Adrenal gland (tissue), 5 donors: ENCODE data around the gene PHTF1.

Experiments used
- POLR2A ChIP-seq, 2 donors: fragments of 450-650 bp; IDR thresholded peaks; one replicate each; pipeline ENCODE4 v1.6.1; 2017; ENCODE audit warnings: antibody characterized with exemption in 2 of 2, mild to moderate bottlenecking in 2 of 2, moderate library complexity in 1 of 2
- TF ChIP-seq, protein P1 (sequence below), 6 experiments: fragments of 450-650 bp in 4 of 6; fragments of 200-600 bp in 2 of 6; sonication (generic) in 1 of 6; IDR thresholded peaks; 1 replicate in 5 of 6; 2 replicates in 1 of 6; pipeline versions ENCODE4 v1.5.1 to v1.8.0; 2016 to 2021; ENCODE audit warnings: antibody characterized with exemption in 6 of 6, mild to moderate bottlenecking in 2 of 6, moderate library complexity in 1 of 6
- donor health status: DM: no; HTN: no; CAD: no.

DNA sequence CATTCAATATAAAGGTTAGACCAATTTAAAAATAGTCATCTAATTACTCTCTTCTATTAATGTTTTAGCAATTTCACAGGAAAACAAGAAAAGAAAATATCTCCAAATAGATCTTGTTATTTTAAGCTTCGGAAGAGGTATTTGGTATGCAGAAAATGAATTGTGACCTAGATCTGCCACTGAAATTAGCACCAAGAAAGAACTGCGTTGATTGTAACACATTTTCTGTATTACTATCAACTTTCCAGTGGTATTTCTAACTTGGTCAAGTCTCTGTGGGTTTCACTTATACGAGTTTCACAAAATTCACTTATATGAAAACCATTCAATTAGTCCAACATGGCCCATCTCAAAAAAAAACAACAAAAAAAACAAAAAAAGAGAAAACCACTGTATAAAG, 41.2 kb upstream of the PHTF1 start:
- TF ChIP-seq, protein P1, sequence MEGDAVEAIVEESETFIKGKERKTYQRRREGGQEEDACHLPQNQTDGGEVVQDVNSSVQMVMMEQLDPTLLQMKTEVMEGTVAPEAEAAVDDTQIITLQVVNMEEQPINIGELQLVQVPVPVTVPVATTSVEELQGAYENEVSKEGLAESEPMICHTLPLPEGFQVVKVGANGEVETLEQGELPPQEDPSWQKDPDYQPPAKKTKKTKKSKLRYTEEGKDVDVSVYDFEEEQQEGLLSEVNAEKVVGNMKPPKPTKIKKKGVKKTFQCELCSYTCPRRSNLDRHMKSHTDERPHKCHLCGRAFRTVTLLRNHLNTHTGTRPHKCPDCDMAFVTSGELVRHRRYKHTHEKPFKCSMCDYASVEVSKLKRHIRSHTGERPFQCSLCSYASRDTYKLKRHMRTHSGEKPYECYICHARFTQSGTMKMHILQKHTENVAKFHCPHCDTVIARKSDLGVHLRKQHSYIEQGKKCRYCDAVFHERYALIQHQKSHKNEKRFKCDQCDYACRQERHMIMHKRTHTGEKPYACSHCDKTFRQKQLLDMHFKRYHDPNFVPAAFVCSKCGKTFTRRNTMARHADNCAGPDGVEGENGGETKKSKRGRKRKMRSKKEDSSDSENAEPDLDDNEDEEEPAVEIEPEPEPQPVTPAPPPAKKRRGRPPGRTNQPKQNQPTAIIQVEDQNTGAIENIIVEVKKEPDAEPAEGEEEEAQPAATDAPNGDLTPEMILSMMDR (IDR thresholded peaks at IDR 0.05), result no peak
- no peak for TF ChIP-seq POLR2A (IDR thresholded peaks at IDR 0.05)
